ENCODE results near the gene RUFY4. TPM values are rescaled to one million over a fixed set of nuclear protein-coding genes. Genes with fewer than 3 reads are reported as not detected.
"Not testable (repeated sequence)": the region's sequence is repeated elsewhere in the genome, so short reads cannot be mapped to it uniquely, and the experiment has no call there.

Gene RUFY4
- polyA plus RNA-seq, 1 donor, result 0.13 TPM

DNA sequence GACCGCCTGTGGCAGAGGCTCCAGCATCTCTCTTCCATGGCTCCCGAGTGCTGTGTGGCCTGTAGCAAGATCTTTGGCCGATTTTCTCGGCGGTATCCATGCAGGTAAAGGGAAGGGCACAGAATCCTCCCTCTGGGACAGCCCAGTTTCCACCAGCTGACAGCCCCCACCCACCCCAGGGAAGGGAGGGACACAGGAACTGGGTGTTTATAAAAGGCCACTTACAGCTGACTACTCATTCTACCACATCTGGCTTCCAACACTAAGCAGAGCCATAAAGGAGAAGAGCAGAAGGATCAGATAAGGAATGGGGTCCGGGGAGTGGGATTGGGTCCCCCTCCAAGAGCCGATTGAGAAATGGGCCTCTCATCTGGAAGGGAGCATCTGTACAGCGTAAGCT lies 20.2 kb downstream of the RUFY4 start:
- DNase-seq, result no peak

DNA sequence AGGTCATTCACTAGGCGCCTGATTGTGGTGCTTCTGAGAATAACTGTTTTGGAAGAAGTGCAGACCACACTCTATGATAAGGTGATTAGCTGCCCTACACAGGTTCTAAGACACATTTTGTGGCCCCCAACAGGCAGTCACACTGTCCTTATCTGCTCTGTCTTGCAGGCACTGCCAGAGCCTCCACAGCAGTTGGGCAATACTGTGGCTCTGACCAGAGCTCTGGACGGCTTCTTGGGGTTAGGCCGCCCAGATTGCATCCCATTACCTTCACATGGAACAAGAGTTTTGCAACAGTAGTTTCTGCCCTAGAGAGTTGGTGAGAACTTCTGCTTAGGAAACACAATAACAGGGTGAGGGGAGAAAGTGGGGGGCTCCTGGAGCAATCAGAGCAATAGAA lies 22.7 kb downstream of the RUFY4 start:
- no peak for DNase-seq

DNA sequence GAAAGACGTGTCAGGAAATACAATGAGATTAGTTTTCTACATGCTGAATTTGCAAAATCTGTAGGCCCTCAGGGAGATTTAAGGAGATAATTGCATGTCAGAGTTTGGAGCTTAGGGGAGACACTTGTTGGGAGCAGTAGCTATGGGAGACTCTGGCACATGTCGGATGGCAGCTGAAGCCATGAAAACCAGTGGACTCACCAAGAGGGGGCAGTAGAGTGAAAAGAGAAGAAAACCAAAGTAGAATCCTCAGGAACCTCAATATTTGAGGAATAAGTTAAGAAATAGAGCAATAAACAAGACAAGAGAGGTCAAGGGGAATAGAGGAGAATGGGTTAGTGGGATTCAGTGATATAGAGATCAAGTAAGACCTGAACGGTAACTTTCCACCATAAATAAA lies 24.8 kb downstream of the RUFY4 start:
- DNase-seq, result no peak

DNA sequence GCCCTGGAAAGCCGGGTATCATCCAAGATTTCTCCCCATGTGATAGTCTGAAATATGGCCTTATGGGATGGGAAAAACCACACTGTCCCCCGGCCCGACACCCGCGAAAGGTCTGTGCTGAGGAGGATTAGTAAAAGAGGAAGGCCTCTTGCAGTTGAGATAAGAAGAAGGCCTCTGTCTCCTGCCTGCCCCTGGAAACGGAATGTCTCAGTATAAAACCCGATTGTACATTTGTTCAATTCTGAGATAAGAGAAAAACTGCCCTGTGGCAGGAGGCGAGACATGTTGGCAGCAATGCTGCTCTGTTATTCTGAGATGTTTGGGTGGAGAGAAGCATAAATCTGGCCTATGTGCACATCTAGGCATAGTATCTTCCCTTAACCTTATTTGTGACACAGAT lies 26.8 kb downstream of the RUFY4 start:
- no peak for DNase-seq

- DNase-seq, result no peak
Measured at GRCh38 chr2:218097975-218098374, 28.9 kb downstream of the RUFY4 start.

- DNase-seq, result not testable (repeated sequence)
Measured at GRCh38 chr2:218108834-218109233, 39.8 kb downstream of the RUFY4 start.

GRCh38 chr2:218121789-218122188 lies 52.7 kb downstream of the RUFY4 start:
- not testable (repeated sequence) for DNase-seq

DNA sequence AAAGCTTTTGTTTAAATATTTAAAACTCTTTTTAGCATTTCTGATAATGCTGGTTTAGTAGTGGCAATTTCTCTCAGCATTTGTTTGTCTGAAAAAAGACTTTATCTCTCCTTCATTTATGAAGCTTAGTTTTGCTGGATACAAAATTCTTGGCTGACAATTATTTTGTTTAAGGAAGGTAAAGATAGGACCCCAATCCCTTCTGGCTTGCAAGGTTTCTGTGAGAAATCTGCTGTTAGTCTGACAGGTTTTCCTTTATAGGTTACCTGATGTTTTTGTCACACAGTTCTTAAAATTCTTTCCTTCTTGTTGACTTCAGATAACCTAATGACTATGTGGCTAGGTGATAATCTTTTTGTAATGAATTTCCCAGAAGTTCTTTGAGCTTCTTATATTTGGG lies 53.2 kb downstream of the RUFY4 start:
- DNase-seq, result not testable (repeated sequence)

DNA sequence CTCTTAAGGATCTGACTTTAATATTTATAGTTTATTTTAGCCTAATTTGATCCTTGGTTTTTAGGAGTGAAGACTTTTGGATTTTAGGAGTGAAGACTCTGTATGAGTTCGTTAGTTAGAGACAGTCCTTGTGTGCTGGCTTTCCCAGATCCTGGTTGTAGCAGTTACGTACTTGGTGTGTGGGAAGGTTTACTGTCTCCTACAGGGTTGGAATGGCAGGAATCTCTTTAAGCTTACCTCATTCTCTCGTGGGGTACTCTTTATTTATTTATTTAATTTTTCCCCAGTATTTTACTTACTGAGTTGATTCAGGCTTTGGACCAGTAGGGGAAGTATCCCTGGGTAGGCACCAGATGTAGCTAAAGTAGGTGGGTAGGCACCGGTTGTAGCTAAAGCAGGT lies 54.9 kb downstream of the RUFY4 start:
- no peak for DNase-seq

DNA sequence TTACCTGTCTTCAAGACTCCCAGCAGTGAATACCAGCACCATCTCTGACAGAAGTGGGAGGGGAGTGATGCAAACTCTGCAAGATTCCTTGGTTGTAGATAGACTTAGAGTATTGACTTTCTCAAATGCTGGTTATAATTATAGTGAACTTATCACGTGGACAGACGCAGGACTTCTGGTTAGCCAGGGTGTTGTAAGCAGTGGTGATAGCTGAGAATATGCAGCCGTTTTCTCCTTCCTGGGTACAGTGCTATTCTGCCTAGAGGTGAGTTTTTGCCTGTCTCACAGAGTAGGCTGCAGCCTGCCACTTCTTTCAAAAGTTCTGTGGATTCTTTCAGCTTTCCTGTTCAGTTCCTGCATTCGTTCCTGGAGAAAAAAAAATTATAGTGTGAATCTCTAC lies 56.0 kb downstream of the RUFY4 start:
- no peak for DNase-seq

DNA sequence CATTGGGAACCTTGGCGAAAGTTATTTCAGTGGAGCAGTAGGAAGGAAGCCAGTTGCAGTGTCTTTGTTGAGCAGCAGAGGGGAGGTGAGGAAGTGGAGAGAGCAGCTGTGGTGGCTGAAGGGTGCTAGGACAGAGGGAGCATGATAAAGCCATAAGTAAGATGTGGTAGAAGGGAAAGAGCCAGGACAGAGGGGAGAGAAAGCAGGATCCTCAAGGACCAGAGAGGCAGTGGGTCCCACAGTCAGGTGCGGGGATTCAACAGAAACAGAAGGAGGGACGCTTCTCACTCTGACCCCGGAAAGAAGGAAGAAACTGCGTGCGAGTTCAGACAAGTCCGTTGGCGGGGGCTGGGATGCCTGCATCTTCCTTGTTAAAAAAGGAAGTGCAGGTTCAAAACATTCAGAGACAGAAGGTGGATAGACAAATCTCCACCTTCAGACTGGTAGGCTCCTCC lies 56.6 kb downstream of the RUFY4 start, which contains the start of gene CXCR2:
CXCR2 (plus strand) TSS at position 403 of the 455 bp plus-strand sequence. CDS start 8,774 bp downstream, outside the sequence.
- DNase-seq, result peak; percentile 12

DNA sequence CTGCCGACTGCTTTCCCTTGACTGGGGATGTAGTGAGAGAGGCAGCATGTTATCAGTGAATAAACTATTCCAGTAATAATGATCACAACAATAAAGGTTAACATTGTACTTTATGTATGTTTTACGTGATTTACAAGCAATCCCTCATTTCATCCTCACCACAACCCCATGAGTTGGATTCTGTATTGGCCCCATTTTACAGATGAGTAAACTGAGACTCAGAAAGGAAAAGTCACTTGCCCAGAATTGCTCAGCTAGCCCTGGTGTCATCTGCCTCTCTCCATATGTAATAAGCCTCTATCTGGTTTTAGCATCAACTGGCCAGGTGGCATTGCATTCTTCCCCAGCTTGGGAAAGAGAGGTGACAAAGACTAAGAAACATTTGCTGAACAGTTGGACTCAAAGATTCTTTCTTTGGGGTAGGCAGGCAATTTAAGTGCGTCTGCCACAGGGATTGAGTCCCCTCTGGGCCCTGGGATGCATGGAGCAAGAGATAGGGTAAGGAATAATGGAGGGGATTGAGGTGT lies 58.9 kb downstream of the RUFY4 start:
- DNase-seq, result no peak

DNA sequence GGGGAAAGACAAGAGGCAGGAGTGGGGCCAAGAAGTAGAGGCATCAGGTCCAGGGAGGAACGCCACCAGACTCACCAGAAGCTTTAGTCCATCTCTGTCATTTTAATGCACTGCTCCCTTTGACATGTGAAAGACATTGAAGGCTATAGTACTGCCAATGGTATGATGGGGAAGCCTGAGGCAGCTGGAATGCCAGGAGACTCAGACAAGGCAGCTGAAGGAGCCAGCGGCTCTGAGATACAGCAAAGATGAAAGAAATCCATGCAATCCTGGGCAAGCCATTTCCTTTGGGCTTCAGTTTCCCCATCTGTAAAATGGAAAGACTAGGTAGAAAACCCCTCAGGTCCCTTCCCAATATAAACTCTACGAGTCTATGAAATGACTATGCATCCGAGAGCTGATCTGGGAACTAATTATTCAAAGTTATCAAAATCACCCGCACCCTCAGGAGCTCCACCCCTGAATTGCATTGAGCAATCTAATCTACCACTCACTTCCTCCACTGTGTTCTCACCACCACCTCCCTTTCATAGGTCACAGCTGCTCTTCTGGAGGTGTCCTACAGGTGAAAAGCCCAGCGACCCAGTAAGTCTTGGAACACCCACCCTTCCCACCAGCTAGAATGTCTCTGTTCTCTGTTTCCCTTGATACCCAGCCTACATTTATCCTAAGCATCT lies 59.9 kb downstream of the RUFY4 start:
- DNase-seq, result no peak

DNA sequence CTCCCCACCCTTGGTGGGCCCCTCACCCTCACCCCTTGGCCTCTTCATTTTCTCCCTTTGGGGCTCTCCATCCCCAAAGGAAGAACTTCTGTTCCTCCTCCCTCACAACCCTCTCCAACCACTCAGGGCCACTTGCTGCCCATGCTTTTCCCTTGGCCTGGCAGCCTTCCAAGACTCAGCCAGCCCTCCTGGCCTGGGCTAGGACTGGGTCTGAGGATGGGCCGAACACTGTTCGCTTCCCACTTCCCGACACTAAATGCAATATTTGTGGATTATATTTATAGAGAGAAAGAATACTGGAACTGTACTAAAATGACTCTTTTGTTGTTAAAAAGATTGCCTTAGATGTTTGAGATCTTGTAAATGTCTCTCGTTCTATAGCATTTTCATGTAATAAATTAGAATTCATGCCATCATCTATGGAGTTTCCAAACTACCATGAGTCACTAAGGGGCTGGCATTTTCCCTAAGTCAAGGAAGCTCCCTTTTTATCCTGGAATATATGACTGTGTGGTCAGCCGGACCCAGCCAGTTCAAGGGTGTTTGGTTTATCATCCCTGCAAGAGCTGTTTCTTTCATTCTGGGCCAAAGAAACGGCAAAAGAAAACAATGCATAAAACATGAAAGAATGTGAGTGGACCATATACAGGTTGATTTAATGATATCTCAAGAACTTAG lies 60.5 kb downstream of the RUFY4 start:
- DNase-seq, result no peak

- no peak for DNase-seq
Measured at GRCh38 chr2:218130377-218130776, 61.3 kb downstream of the RUFY4 start.

- no peak for DNase-seq
Measured at GRCh38 chr2:218130822-218131221, 61.8 kb downstream of the RUFY4 start.

DNA sequence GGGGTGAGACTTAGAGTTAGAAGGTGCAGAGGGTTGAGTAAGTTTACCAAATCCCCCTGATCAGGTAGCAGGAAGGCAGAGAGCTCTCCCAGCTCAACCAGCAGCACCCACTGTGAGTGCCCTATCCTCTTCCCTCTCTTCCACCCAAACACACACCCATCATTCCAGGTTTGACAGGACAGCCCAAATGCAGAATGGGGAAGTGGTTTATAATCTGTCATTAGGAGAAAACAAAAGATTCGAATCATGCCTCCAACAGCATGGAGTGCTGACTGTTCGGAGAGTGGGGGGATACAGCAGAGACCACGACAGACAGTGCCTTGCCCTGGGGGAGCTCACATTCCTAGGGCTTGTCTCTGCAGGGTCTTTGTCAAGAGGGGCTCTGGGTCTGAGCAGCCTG lies 68.5 kb downstream of the RUFY4 start:
- DNase-seq, result no peak

GRCh38 chr2:218138047-218138446 lies 69.0 kb downstream of the RUFY4 start:
- no peak for DNase-seq

Other genes starting within 250 kb of the RUFY4 start
- 142 TPM for gene TNS1, start 66.3 kb upstream of the RUFY4 start, polyA plus RNA-seq (ENCODE audit: insufficient read length)
- gene CXCR2, start 56.8 kb downstream of the RUFY4 start, polyA plus RNA-seq (ENCODE audit: insufficient read length), result 0.18 TPM
- not detected for gene CXCR1, start 97.7 kb downstream of the RUFY4 start, polyA plus RNA-seq (ENCODE audit: insufficient read length)
- gene ARPC2, start 147.9 kb downstream of the RUFY4 start, polyA plus RNA-seq (ENCODE audit: insufficient read length), result 212 TPM
- 2.0 TPM for gene GPBAR1, start 191.8 kb downstream of the RUFY4 start, polyA plus RNA-seq (ENCODE audit: insufficient read length)
- gene AAMP, start 200.9 kb downstream of the RUFY4 start, polyA plus RNA-seq (ENCODE audit: insufficient read length), result 107 TPM
- 50.1 TPM for gene PNKD, start 201.3 kb downstream of the RUFY4 start, polyA plus RNA-seq (ENCODE audit: insufficient read length)
- gene TMBIM1, start 223.2 kb downstream of the RUFY4 start, polyA plus RNA-seq (ENCODE audit: insufficient read length), result 85.4 TPM

Data from hindlimb muscle (tissue), 1 donor.